KOPT-K1 (cell line): ENCODE data around the gene SH3TC2.
"Not testable (repeated sequence)": the region's sequence is repeated elsewhere in the genome, so short reads cannot be mapped to it uniquely, and the experiment has no call there.

Source experiments
- H3K27ac ChIP-seq: fragments of 200-600 bp; sonication (generic); 2 replicates; pipeline ENCODE4 v1.5.1; 2016; ENCODE audit warnings: antibody characterized with exemption, mild to moderate bottlenecking, low read depth, low read length; ENCODE audit not compliant: poor library complexity, severe bottlenecking
- H3K36me3 ChIP-seq: fragments of 200-600 bp; sonication (generic); 2 replicates; pipeline ENCODE4 v1.5.1; 2017; ENCODE audit warnings: antibody characterized with exemption, mild to moderate bottlenecking, low read length, moderate library complexity; ENCODE audit not compliant: insufficient read depth
- H3K9me3 ChIP-seq: fragments of 200-600 bp; sonication (generic); 2 replicates; pipeline ENCODE4 v1.5.1; 2017; ENCODE audit warnings: antibody characterized with exemption, low read length, mild to moderate bottlenecking; ENCODE audit not compliant: insufficient read depth, poor library complexity, severe bottlenecking

The SH3TC2 gene

GRCh38 chr5:149063017-149063687, at the start of gene SH3TC2:
Gene SH3TC2, minus strand, starts transcription at chr5:149063062. Its CDS starts 40 bp downstream, at chr5:149063022.
- H3K36me3 ChIP-seq: no peaks in the 10 kb centered on the region
- H3K9me3 ChIP-seq: peaks cover 9% of the 10 kb centered on the region
- H3K27ac ChIP-seq: no peak within 1 kb of the TSS

- H3K27ac ChIP-seq: no peak overlapping the region
- no peaks in the 10 kb centered on the region for H3K36me3 ChIP-seq
- no peaks in the 10 kb centered on the region for H3K9me3 ChIP-seq
Observed at GRCh38 chr5:149110406-149110805, 47.5 kb upstream of the SH3TC2 start.

- Histone ChIP-seq H3K36me3 (no peaks in the 10 kb centered on the region), H3K27ac (no peak overlapping the region), H3K9me3 (no peaks in the 10 kb centered on the region)
Observed at GRCh38 chr5:149108651-149109280, 45.9 kb upstream of the SH3TC2 start.

GRCh38 chr5:149100331-149100730, 37.5 kb upstream of the SH3TC2 start:
- Histone ChIP-seq H3K36me3 (no peaks in the 10 kb centered on the region), H3K9me3 (peaks cover 17% of the 10 kb centered on the region), H3K27ac (no peak overlapping the region)

- H3K9me3 ChIP-seq: peaks cover 17% of the 10 kb centered on the region
Observed at GRCh38 chr5:149099920-149100319, 37.1 kb upstream of the SH3TC2 start.

GRCh38 chr5:149094996-149095395, 32.1 kb upstream of the SH3TC2 start:
- Histone ChIP-seq H3K36me3 (no peaks in the 10 kb centered on the region), H3K9me3 (peaks cover 11% of the 10 kb centered on the region), H3K27ac (no peak overlapping the region)

More at GRCh38 chr5:149099920-149100319, 37.1 kb upstream of the SH3TC2 start:
- Histone ChIP-seq H3K36me3 (no peaks in the 10 kb centered on the region), H3K27ac (no peak overlapping the region)

GRCh38 chr5:149093625-149094024, 30.8 kb upstream of the SH3TC2 start:
- Histone ChIP-seq H3K36me3 (no peaks in the 10 kb centered on the region), H3K9me3 (peaks cover 3% of the 10 kb centered on the region), H3K27ac (no peak overlapping the region)

GRCh38 chr5:149089796-149090195, 26.9 kb upstream of the SH3TC2 start:
- H3K9me3 ChIP-seq: no peaks in the 10 kb centered on the region
- H3K27ac ChIP-seq: no peak overlapping the region
- no peaks in the 10 kb centered on the region for H3K36me3 ChIP-seq

GRCh38 chr5:149088686-149089085, 25.8 kb upstream of the SH3TC2 start:
- no peaks in the 10 kb centered on the region for H3K9me3 ChIP-seq
- H3K27ac ChIP-seq: no peak overlapping the region
- no peaks in the 10 kb centered on the region for H3K36me3 ChIP-seq

- H3K9me3 ChIP-seq: no peaks in the 10 kb centered on the region
- H3K36me3 ChIP-seq: no peaks in the 10 kb centered on the region
- H3K27ac ChIP-seq: no peak overlapping the region
Observed at GRCh38 chr5:149083846-149084245, 21.0 kb upstream of the SH3TC2 start.

GRCh38 chr5:149082271-149082670, 19.4 kb upstream of the SH3TC2 start:
- Histone ChIP-seq H3K36me3 (no peaks in the 10 kb centered on the region), H3K9me3 (no peaks in the 10 kb centered on the region), H3K27ac (no peak overlapping the region)

- Histone ChIP-seq H3K9me3 (no peaks in the 10 kb centered on the region), H3K36me3 (no peaks in the 10 kb centered on the region), H3K27ac (no peak overlapping the region)
Observed at GRCh38 chr5:149080294-149080693, 17.4 kb upstream of the SH3TC2 start.

- Histone ChIP-seq H3K27ac (no peak overlapping the region), H3K9me3 (no peaks in the 10 kb centered on the region), H3K36me3 (no peaks in the 10 kb centered on the region)
Observed at GRCh38 chr5:149079883-149080282, 17.0 kb upstream of the SH3TC2 start.

- H3K27ac ChIP-seq, H3K36me3 ChIP-seq, H3K9me3 ChIP-seq: not testable (repeated sequence)
Observed at GRCh38 chr5:149074071-149074470, 11.2 kb upstream of the SH3TC2 start.

- Histone ChIP-seq H3K9me3 (no peaks in the 10 kb centered on the region), H3K36me3 (no peaks in the 10 kb centered on the region), H3K27ac (no peak overlapping the region)
Observed at GRCh38 chr5:149073213-149073612, 10.4 kb upstream of the SH3TC2 start.

- Histone ChIP-seq H3K27ac (no peak overlapping the region), H3K9me3 (no peaks in the 10 kb centered on the region)
Observed at GRCh38 chr5:149072791-149073190, 9.9 kb upstream of the SH3TC2 start.

More at GRCh38 chr5:149072791-149073190, 9.9 kb upstream of the SH3TC2 start:
- no peaks in the 10 kb centered on the region for H3K36me3 ChIP-seq
